GM12874 (cell line): ENCODE measurements around the gene KPNA2.
"Not testable (repeated sequence)": the region's sequence is repeated elsewhere in the genome, so short reads cannot be mapped to it uniquely, and the experiment has no call there.

Experiments
- CTCF ChIP-seq: IDR thresholded peaks from 2 replicates; pipeline ENCODE4 v1.5.1; 2011; ENCODE audit warnings: low read depth, mild to moderate bottlenecking, control low read depth, low read length, moderate library complexity; ENCODE audit not compliant: insufficient read depth

The KPNA2 gene

GRCh38 chr17:67995570-67996263 lies 39.8 kb upstream of the KPNA2 start:
- TF ChIP-seq CTCF = 0 out of 2 replicates have a peak, but pooled peaks have one; percentile 5

- TF ChIP-seq CTCF = not testable (repeated sequence)
Measured at GRCh38 chr17:67996301-67997171, 39.0 kb upstream of the KPNA2 start, which contains the start of gene C17orf58. Gene C17orf58, minus strand, starts transcription at chr17:67996469. Its CDS starts 271 bp downstream, at chr17:67996198.

DNA sequence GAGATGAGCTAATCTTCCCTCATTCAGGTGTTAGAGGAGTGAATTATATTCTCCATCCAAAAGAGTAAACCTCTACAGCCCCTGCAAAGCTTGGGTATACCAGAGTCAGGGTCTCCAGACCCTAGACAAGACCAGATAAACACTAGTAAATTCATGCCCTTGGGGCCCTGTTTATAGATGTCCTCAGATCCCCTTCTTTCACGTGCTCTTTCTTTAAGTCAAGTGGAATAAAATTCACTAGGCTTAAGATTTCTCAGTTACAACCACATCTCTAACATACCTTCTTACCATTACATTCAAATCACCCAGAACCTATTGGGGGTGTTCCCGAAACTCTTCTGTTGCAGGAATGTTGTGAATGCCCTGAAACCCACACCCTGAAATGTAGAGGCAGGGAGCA lies 37.1 kb upstream of the KPNA2 start:
- TF ChIP-seq CTCF = no peak

GRCh38 chr17:67999291-67999911 lies 36.1 kb upstream of the KPNA2 start:
- no peak for TF ChIP-seq CTCF

- no peak for TF ChIP-seq CTCF
Measured at GRCh38 chr17:68004201-68004600, 31.3 kb upstream of the KPNA2 start.

- no peak for TF ChIP-seq CTCF
Measured at GRCh38 chr17:68006797-68007196, 28.7 kb upstream of the KPNA2 start.

GRCh38 chr17:68011199-68011665 lies 24.3 kb upstream of the KPNA2 start:
- TF ChIP-seq CTCF = peak; percentile 87
